ENCODE results near the gene FBXO36.

GRCh38 chr2:229879191-229879950 lies 42.9 kb upstream of the FBXO36 start:
- TF ChIP-seq CTCF (IDR thresholded peaks at IDR 0.05; ENCODE audit: borderline replicate concordance, extremely low read depth, low read length, poor library complexity, severe bottlenecking) (no peak), EZH2 (IDR thresholded peaks at IDR 0.05; ENCODE audit: borderline replicate concordance, low read depth, low read length, severe bottlenecking) (no peak)

Measured in DND-41 (cell line).